ENCODE results near the gene AGMO. TPM values are rescaled to one million over a fixed set of nuclear protein-coding genes. Genes with fewer than 3 reads are reported as not detected.

AGMO gene
- total and polyA plus RNA-seq, 3 donors from 2014 or later = 13.1 to 52.8 (median 46.6) TPM

DNA sequence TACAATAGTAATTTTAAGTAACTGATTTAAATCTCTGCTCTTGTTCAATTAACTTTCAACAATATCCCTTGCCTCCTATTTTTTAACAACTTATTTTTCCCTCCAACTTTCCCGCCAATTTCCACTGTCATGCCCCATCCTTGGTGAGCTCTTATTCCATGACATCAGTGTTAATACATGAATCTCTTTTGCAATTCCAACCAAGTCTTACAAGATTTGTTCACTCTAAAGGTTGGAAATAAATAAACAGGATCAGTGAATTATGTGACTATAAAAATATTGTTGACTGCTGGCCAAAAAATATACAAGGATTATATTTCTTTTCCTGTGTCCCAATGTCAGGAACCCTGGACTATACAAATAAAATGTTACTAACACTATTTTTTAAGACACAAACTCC lies 21.0 kb upstream of the AGMO start:
- intact Hi-C loops (cut with DNase I; ENCODE audit: low total_unique reads) = no loop called here
- no peak overlapping the region for H3K27ac ChIP-seq
- TF ChIP-seq, protein P1, sequence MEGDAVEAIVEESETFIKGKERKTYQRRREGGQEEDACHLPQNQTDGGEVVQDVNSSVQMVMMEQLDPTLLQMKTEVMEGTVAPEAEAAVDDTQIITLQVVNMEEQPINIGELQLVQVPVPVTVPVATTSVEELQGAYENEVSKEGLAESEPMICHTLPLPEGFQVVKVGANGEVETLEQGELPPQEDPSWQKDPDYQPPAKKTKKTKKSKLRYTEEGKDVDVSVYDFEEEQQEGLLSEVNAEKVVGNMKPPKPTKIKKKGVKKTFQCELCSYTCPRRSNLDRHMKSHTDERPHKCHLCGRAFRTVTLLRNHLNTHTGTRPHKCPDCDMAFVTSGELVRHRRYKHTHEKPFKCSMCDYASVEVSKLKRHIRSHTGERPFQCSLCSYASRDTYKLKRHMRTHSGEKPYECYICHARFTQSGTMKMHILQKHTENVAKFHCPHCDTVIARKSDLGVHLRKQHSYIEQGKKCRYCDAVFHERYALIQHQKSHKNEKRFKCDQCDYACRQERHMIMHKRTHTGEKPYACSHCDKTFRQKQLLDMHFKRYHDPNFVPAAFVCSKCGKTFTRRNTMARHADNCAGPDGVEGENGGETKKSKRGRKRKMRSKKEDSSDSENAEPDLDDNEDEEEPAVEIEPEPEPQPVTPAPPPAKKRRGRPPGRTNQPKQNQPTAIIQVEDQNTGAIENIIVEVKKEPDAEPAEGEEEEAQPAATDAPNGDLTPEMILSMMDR (IDR thresholded peaks at IDR 0.05) = no peak
- no peak for TF ChIP-seq POLR2A (IDR thresholded peaks at IDR 0.05)
- no peaks in the 10 kb centered on the region for H3K27me3 ChIP-seq
- H3K4me1 ChIP-seq = no peaks in the 10 kb centered on the region
- no peak for DNase-seq
- WGBS, 2 donors = 88 to 92% methylated on average over 1 of the region's 1 CpG
- H3K9me3 ChIP-seq = no peaks in the 10 kb centered on the region
- H3K4me3 ChIP-seq = no peak overlapping the region
- no peaks in the 10 kb centered on the region for H3K36me3 ChIP-seq (ENCODE audit: low read depth, missing control alignments)

GRCh38 chr7:15581352-15581951 lies 19.6 kb upstream of the AGMO start:
- no peaks in the 10 kb centered on the region for H3K27me3 ChIP-seq

GRCh38 chr7:15580604-15581351 lies 19.0 kb upstream of the AGMO start:
- no peaks in the 10 kb centered on the region for H3K9me3 ChIP-seq
- no peaks in the 10 kb centered on the region for H3K27me3 ChIP-seq
- no peaks in the 10 kb centered on the region for H3K36me3 ChIP-seq (ENCODE audit: low read depth, missing control alignments)
- DNase-seq = no peak
- WGBS, 2 donors = 80 to 83% methylated on average over 3 of the region's 3 CpGs
- H3K4me1 ChIP-seq = no peaks in the 10 kb centered on the region
- no peak overlapping the region for H3K4me3 ChIP-seq
- TF ChIP-seq, protein P1 (IDR thresholded peaks at IDR 0.05) = no peak
- TF ChIP-seq POLR2A (IDR thresholded peaks at IDR 0.05) = no peak
- H3K27ac ChIP-seq = no peak overlapping the region
- intact Hi-C loops (cut with DNase I; ENCODE audit: low total_unique reads) = no loop called here

More at GRCh38 chr7:15581352-15581951, 19.6 kb upstream of the AGMO start:
- no peak overlapping the region for H3K27ac ChIP-seq
- WGBS, 2 donors = 51 to 64% methylated on average over 3 of the region's 3 CpGs
- intact Hi-C loops (cut with DNase I; ENCODE audit: low total_unique reads) = no loop called here
- TF ChIP-seq, protein P1 (IDR thresholded peaks at IDR 0.05) = no peak
- TF ChIP-seq POLR2A (IDR thresholded peaks at IDR 0.05) = no peak
- no peaks in the 10 kb centered on the region for H3K9me3 ChIP-seq
- no peak overlapping the region for H3K4me3 ChIP-seq
- H3K36me3 ChIP-seq (ENCODE audit: low read depth, missing control alignments) = no peaks in the 10 kb centered on the region
- no peaks in the 10 kb centered on the region for H3K4me1 ChIP-seq
- no peak for DNase-seq

DNA sequence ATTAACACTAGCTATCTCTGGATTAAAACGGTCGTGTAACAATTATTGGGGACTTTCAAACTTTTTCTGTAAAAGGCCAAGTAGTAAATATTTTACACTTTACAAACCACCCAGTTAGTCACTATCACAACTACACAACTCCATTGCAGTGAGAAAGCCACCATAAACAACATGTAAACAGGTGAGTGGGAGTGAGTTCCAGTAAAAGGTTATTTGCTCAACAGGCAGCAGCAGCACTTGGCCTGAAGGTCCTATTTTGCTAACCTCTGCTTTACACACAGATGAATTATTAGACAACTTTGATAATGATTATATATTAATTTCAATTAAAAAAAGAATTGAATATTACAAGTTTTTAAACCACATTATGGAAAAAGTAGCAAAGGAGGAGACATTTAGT lies 15.8 kb upstream of the AGMO start:
- TF ChIP-seq, protein P1 (IDR thresholded peaks at IDR 0.05) = no peak
- TF ChIP-seq POLR2A (IDR thresholded peaks at IDR 0.05) = no peak
- WGBS, 2 donors = 93 to 94% methylated on average over 2 of the region's 2 CpGs
- no peaks in the 10 kb centered on the region for H3K27me3 ChIP-seq
- no peaks in the 10 kb centered on the region for H3K36me3 ChIP-seq (ENCODE audit: low read depth, missing control alignments)
- H3K4me1 ChIP-seq = no peaks in the 10 kb centered on the region
- no peak overlapping the region for H3K4me3 ChIP-seq
- no peak overlapping the region for H3K27ac ChIP-seq
- no peak for DNase-seq
- intact Hi-C loops (cut with DNase I; ENCODE audit: low total_unique reads) = no loop called here
- H3K9me3 ChIP-seq = no peaks in the 10 kb centered on the region

Data from testis (tissue), 3 donors.